GM12892 (cell line): ENCODE data around the gene DRAP1.

Source experiments
- DNase-seq: peaks from one replicate; pipeline ENCODE4 v3.0.0; 2011; ENCODE audit not compliant: insufficient read length
- FAIRE-seq: peaks from 2 replicates; lab custom pipeline; 2011; peaks lifted over from hg19 to GRCh38; lab: Jason Lieb, UNC
- POLR2A ChIP-seq: IDR thresholded peaks from 2 replicates; pipeline ENCODE4 v1.6.1; 2011; ENCODE audit warnings: low read depth, low read length, control low read depth
- POLR2AphosphoS5 ChIP-seq: IDR thresholded peaks from 2 replicates; pipeline ENCODE4 v1.6.1; 2011; ENCODE audit warnings: low read depth, low read length, control low read depth
- TAF1 ChIP-seq: IDR thresholded peaks from 2 replicates; pipeline ENCODE4 v1.6.1; 2011; ENCODE audit warnings: low read depth, mild to moderate bottlenecking, control low read depth, low read length, borderline replicate concordance

DRAP1 gene

DNA sequence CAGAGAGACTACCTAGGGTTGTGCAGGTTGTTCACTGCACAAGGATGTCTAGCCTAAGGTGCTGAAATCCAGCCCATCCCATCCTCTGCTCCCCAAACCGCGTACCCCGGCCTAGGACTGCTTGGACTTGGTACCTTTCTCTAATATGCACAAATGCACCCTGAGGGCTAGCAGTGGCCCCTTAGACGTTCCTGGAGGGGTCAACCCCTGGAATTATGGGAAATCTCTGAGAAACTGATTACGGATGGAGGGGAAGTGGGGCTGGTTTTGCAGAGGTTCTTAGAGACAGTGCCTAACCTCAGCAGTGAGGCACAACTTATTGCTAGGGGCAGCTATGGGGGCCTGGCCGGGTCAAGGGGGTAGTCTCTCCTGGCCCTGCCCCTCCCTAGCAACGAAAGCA, 2.8 kb upstream of the DRAP1 start:
- FAIRE-seq (no peak), DNase-seq (no peak)
- no peak for TF ChIP-seq POLR2A
- TF ChIP-seq POLR2AphosphoS5, result no peak
- no peak for TF ChIP-seq TAF1

DNA sequence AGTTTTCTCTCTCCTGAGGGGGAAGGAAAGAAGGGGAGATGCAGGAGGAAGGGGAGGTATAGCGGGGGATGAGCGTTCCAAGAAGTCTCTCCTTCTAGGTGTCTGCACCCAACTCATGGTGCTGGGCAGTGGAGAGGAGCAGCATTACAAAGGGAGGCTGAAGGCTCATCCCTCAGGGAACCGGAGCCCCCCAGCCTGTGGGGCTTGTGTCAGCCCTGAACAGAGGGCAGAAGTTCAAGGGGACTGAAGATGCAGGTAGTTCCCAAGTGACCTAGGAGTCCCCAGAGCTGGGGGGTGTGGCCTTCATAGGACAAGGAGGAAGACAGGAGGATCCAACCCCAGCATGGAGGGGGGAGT, 2.2 kb upstream of the DRAP1 start:
- FAIRE-seq (no peak), DNase-seq (no peak)
- no peak for TF ChIP-seq TAF1
- TF ChIP-seq POLR2A, result no peak
- no peak for TF ChIP-seq POLR2AphosphoS5

DNA sequence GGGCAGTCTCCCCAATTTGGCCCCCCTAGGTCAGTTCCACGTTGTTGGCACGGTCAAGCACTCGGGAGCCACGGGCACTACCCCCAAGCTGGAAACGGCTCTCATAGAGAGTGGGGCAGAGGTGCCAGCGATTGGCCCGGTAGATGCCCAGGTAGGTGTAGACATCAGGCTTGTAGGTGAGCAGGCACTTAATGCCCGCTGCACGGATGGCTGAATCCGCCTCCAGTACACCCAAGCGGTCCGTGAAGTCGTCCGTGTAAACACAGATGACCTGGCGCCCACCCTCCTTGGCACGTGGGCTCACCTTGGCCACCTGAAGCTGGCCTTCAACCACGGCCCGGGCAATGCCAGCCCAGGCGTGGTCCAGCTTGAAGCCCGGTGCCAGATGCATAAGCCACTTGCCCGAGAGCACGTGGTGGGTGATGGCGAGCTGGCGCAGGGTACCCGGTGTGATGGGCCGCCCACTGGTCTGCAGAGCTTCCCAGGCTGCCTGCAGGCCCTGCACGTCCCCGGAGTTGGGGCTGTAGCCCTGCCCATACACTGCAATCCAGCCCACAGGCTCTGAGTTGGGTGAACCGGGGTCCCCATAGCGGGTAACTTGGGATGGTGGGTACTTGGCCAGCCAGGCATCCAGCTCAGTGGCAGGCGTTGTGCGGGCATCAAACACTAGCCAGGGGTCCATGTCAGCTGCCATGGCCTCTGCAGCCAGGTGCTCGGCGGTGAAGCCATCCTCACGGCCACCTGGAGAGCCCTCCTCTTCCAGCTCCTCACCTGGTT, 1.6 kb upstream of the DRAP1 start:
- FAIRE-seq, result peak; percentile 63
- TF ChIP-seq TAF1 (no peak), POLR2AphosphoS5 (no peak), POLR2A (no peak)
- no peak for DNase-seq

DNA sequence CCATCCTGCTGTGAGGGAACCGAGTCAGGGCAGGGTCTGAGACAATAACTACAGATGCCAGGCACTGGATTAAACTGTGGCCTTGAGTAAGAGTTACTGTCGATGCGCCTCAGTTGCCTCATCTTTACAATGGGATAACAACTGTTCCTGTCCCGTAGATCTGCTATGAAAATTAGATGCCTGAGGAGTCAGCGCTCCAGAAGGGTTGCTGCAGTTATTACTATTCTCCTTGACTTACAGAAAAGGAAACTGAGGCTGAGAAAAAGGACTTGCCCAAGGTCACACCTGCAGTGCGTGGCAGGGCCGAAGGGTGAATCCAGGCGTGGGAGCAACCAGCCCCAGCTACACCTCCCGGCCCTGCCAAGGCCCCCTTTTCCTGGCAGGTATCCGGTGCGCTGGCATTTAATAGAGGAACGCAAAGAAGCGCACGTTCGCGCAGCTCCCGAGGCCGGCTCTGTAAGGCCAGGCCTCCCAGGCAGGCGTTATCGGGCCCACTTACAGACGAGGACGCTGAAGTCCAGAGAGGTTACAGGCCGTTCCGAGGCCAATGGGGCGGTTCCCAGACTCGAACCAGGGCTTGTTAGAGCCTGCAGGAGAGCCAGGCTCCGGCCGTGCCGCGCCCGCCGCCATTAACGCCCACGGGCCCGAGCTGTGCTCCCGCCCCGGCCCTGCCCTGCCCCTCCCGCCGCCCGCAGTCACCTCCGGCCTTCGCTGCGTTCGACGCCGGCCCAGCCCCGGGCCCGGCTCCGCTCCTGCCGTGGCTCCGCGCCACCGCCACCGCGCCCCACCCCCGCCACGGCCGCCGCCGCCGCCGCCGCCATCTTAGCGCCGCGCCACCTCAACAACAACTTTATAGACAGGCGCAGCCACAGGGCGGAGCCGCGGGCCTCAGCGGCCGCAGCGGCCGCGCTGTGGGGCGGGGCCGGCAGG, 750 bp upstream of the DRAP1 start, which contains the start of gene C11orf68:
Gene C11orf68 (minus strand): TSS at position 852 of the 930 bp plus-strand sequence. CDS start 31 bp downstream, at position 821.
- DNase-seq (no peak), FAIRE-seq (peak; percentile 96)
- TF ChIP-seq POLR2AphosphoS5, result no peak
- TF ChIP-seq TAF1, result peak; percentile 22; the same call in 1 of the 2 replicates
- peak; percentile 46; the same call in 1 of the 2 replicates for TF ChIP-seq POLR2A

GRCh38 chr11:65919573-65920371, 546 bp downstream of the DRAP1 start:
- DNase-seq, result peak; percentile 74
- TF ChIP-seq POLR2A, result no peak
- 0 out of 2 replicates have a peak, but pooled peaks have one; percentile 30 for TF ChIP-seq TAF1
- no peak for FAIRE-seq

GRCh38 chr11:65920372-65920802, 1.2 kb downstream of the DRAP1 start:
- DNase-seq (no peak), FAIRE-seq (no peak)
- TF ChIP-seq POLR2AphosphoS5 (no peak), TAF1 (no peak), POLR2A (no peak)

GRCh38 chr11:65921033-65921555, 1.9 kb downstream of the DRAP1 start:
- no peak for DNase-seq
- no peak for FAIRE-seq
- TF ChIP-seq POLR2AphosphoS5 (no peak), TAF1 (no peak), POLR2A (no peak)

DNA sequence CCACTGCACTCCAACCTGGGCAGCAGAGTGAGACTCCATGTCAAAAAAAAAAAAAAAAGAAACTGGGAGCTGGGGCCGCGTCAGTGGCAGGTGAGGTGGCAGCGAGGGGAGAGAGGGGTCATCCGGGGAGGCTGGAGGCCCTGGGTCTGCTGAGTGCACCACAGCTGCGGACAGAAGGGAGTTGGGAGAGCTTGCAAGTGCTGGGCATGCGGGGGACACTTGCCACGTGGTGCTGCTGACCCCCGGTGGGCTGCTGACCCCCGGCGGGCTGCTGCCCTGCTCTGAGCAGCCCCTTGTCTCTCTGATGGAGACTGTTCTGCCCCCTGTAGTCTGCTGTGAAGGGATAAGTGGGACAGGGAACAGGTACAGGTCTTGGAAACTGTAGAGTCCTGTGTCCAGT, 2.6 kb downstream of the DRAP1 start:
- no peak for TF ChIP-seq POLR2AphosphoS5
- no peak for TF ChIP-seq POLR2A
- TF ChIP-seq TAF1, result no peak
- DNase-seq (no peak), FAIRE-seq (no peak)

- DNase-seq (no peak), FAIRE-seq (no peak)
- TF ChIP-seq POLR2AphosphoS5 (no peak), TAF1 (no peak), POLR2A (no peak)
Observed at GRCh38 chr11:65922565-65922964, 3.3 kb downstream of the DRAP1 start.

GRCh38 chr11:65925397-65925796, 6.2 kb downstream of the DRAP1 start:
- DNase-seq (no peak), FAIRE-seq (no peak)
- TF ChIP-seq POLR2A (no peak), POLR2AphosphoS5 (no peak), TAF1 (no peak)

DNA sequence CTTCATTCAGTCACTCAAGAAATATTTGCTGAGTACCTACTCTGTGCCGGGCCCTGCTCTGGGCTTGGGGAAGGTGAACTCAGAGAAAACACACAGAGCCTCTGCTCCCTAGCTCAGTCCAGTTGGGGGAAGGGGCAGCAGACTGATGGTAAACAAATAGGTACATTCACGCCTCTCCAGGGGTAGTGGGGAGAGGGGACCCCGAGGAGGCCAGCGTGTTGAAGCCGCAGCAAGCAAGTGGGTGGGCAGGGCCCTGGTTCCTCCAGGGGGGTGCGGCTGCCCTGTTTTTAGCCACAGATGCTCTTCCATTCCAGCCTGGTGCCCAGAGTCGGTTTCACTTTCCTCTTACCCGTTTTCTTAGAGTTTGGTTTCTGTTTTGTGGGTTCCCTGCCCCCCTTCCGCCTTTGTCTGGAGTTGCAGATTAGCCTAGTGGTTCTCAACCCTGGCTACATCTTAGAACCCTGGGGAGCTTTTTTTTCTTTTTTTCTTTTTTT, 8.7 kb downstream of the DRAP1 start:
- TF ChIP-seq POLR2AphosphoS5, result 0 out of 2 replicates have a peak, but pooled peaks have one; percentile 54
- TF ChIP-seq TAF1, result no peak
- peak; percentile 41; the same call in 1 of the 2 replicates for TF ChIP-seq POLR2A
- DNase-seq (peak; percentile 86), FAIRE-seq (peak; percentile 95)
